HL-60/S4 treated with phorbol 12-myristate 13-acetate at 8.2 ng/mL for 4 days and 3 days (cell line): ENCODE measurements around the gene RAB9A.

ENCODE experiments used
- in situ Hi-C: fragments of 300-500 bp; cut with MboI; formaldehyde crosslinking; loops from 2 replicates; pipeline ENCODE4 v1.15.0; 2022; ENCODE audit warnings: low sequenced_read_pairs

RAB9A gene

GRCh38 chrX:13734278-13735172, 45.6 kb downstream of the RAB9A start, which contains the start of the genes OFD1 and TRAPPC2:
TSS of gene OFD1 (plus strand) at chrX:13734748. CDS start at chrX:13735072, 324 bp downstream.
TSS of gene TRAPPC2 (minus strand) at chrX:13734620. CDS start at chrX:13719963, 14,657 bp downstream.
- in situ Hi-C loops: no loop called here

- in situ Hi-C loops: no loop called here
These were observed 52.8 kb downstream of the RAB9A start for GRCh38 chrX:13741695-13742094.

- in situ Hi-C loops: no loop called here
These were observed 53.7 kb downstream of the RAB9A start for GRCh38 chrX:13742397-13743176.

GRCh38 chrX:13747836-13748235, 58.9 kb downstream of the RAB9A start:
- in situ Hi-C loops: no loop called here

GRCh38 chrX:13748486-13748885, 59.6 kb downstream of the RAB9A start:
- in situ Hi-C loops: no loop called here

- in situ Hi-C loops: no loop called here
These were observed 61.3 kb downstream of the RAB9A start for GRCh38 chrX:13750204-13750603.

GRCh38 chrX:13750812-13751211, 61.9 kb downstream of the RAB9A start:
- in situ Hi-C loops: no loop called here

- in situ Hi-C loops: no loop called here
These were observed 63.2 kb downstream of the RAB9A start for GRCh38 chrX:13752141-13752540.

GRCh38 chrX:13752646-13753045, 63.7 kb downstream of the RAB9A start:
- in situ Hi-C loops: no loop called here

GRCh38 chrX:13754765-13755164, 65.8 kb downstream of the RAB9A start:
- in situ Hi-C loops: no loop called here

- in situ Hi-C loops: no loop called here
These were observed 66.3 kb downstream of the RAB9A start for GRCh38 chrX:13755254-13755653.

- in situ Hi-C loops: no loop called here
These were observed 67.5 kb downstream of the RAB9A start for GRCh38 chrX:13756381-13756780.

GRCh38 chrX:13759152-13759718, 70.3 kb downstream of the RAB9A start:
- in situ Hi-C loops: no loop called here
